ENCODE data around the gene TSGA10IP. TPM values are rescaled to one million over a fixed set of nuclear protein-coding genes. Genes with fewer than 3 reads are reported as not detected.

Gene TSGA10IP
- total RNA-seq, 1 donor from 2014 or later: not detected

- H3K9me3 Mint-ChIP-seq (ENCODE audit: low read depth): no peaks in the 10 kb centered on the region
- H3K36me3 Mint-ChIP-seq (ENCODE audit: insufficient read depth): peaks cover 16% of the 10 kb centered on the region
Measured at GRCh38 chr11:65973439-65974110, 28.3 kb downstream of the TSGA10IP start.

DNA sequence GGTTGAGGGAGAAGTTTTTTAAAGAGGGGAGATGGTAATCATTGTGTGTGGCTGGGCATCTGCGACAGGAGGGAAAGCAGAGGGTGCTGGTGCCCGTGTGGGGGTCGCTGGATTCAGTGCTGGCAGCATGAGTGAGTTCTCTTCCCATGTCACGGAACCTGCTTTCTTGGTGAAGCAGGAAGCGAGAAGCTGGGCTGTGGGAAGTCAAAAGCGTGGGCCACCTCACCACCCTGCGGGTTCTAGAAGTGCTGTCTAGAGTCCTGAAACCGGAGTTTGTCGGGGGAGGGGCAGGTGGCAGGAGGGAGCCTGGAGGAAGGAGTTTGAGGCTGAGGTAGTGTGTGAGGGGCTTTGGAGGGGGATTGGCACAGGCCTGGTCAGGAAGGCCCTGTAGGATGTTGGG lies 30.5 kb downstream of the TSGA10IP start:
- no peaks in the 10 kb centered on the region for H3K4me1 Mint-ChIP-seq (ENCODE audit: low read depth)
- no peaks in the 10 kb centered on the region for H3K27me3 Mint-ChIP-seq
- no peaks in the 10 kb centered on the region for H3K9me3 Mint-ChIP-seq (ENCODE audit: low read depth)
- DNase-seq (ENCODE audit: low spot score, unreplicated experiment): no peak
- H3K27ac Mint-ChIP-seq: no peak overlapping the region
- no peak overlapping the region for H3K4me3 Mint-ChIP-seq (ENCODE audit: low read depth)
- H3K36me3 Mint-ChIP-seq (ENCODE audit: insufficient read depth): peaks cover 15% of the 10 kb centered on the region
- TF ChIP-seq, protein P1, sequence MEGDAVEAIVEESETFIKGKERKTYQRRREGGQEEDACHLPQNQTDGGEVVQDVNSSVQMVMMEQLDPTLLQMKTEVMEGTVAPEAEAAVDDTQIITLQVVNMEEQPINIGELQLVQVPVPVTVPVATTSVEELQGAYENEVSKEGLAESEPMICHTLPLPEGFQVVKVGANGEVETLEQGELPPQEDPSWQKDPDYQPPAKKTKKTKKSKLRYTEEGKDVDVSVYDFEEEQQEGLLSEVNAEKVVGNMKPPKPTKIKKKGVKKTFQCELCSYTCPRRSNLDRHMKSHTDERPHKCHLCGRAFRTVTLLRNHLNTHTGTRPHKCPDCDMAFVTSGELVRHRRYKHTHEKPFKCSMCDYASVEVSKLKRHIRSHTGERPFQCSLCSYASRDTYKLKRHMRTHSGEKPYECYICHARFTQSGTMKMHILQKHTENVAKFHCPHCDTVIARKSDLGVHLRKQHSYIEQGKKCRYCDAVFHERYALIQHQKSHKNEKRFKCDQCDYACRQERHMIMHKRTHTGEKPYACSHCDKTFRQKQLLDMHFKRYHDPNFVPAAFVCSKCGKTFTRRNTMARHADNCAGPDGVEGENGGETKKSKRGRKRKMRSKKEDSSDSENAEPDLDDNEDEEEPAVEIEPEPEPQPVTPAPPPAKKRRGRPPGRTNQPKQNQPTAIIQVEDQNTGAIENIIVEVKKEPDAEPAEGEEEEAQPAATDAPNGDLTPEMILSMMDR (IDR thresholded peaks at IDR 0.05; ENCODE audit: unreplicated experiment): no peak

More at GRCh38 chr11:65973439-65974110, 28.3 kb downstream of the TSGA10IP start:
- TF ChIP-seq, protein P1 (IDR thresholded peaks at IDR 0.05; ENCODE audit: unreplicated experiment): no peak
- DNase-seq (ENCODE audit: low spot score, unreplicated experiment): no peak
- Mint-ChIP-seq H3K27me3 (no peaks in the 10 kb centered on the region), H3K4me1 (ENCODE audit: low read depth) (no peaks in the 10 kb centered on the region), H3K27ac (no peak overlapping the region), H3K4me3 (ENCODE audit: low read depth) (no peak overlapping the region)

DNA sequence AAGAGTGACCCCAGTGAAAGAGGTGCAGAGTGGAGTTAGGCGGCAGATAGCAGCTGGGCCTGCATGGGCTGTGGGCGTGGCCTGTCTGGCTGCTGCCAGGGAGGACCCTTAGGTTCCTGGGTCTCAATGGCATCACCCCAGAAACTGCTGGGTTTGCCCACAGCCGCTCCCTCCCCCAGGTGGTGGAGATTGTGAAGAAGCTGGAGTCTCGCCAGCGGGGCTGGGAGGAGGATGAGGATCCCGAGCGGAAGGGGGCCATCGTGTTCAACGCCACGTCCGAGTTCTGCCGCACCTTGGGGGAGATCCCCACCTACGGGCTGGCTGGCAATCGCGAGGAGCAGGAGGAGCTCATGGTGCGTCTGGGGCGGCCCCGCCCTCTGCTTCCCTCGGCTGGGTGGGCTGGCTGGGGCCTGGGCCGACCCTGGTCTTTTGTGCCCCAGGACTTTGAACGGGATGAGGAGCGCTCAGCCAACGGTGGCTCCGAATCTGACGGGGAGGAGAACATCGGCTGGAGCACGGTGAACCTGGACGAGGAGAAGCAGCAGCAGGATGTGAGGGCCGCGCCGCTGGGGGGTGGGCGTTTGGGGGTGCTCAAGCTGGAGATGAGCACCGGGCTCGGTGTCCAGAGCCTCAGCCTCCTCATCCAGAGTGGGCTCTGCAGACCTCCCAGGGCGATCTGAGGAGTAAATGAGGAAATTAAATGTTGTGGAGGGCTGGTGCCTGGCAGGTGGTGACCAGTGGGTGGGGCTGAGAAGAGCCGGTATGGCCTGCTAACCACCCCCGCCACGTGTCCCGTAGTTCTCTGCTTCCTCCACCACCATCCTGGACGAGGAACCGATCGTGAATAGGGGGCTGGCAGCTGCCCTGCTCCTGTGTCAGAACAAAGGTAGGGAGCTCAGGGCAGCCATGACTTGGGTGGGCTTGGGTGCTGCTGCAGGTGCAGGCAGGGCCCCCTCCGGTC lies 31.2 kb downstream of the TSGA10IP start:
- TF ChIP-seq, protein P1 (IDR thresholded peaks at IDR 0.05; ENCODE audit: unreplicated experiment): no peak
- DNase-seq (ENCODE audit: low spot score, unreplicated experiment): no peak
- Mint-ChIP-seq H3K36me3 (ENCODE audit: insufficient read depth) (peaks cover 15% of the 10 kb centered on the region), H3K27me3 (no peaks in the 10 kb centered on the region), H3K27ac (no peak overlapping the region), H3K4me1 (ENCODE audit: low read depth) (no peaks in the 10 kb centered on the region), H3K4me3 (ENCODE audit: low read depth) (no peak overlapping the region), H3K9me3 (ENCODE audit: low read depth) (no peaks in the 10 kb centered on the region)

DNA sequence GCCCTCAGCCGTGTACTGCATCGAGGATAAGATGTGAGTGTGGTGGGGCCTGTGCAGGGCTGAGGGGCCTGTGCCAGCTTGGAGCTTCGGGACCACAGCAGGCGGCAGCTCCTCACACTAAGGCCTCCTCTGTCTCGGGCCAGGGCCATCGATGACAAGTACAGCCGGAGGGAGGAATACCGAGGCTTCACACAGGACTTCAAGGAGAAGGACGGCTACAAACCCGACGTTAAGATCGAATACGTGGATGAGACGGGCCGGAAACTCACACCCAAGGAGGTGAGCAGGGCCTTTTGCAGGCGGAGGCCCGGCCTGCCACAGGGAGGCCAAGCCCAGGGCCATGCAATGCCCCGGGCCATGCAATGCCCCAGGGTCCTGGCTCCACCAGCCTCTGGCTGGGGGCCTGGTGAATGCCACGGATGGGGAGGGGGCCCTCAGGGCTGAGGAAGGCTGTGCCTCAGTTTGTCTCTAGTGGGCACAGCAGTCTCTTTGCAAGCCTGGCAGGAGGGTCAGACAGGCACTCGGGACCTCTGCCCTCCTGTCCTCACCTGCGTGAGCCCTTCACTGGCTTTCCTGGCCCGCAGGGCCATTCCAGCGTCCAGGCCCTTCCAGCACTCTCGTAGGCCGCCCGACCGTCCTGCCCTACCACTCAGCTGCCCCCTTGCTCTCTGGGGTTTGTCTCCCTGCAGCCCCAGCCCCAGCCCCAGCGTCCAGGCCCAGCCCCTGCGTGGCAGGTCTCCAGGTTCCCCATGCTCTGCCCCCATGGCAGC lies 32.5 kb downstream of the TSGA10IP start:
- Mint-ChIP-seq H3K27ac (no peak overlapping the region), H3K9me3 (ENCODE audit: low read depth) (no peaks in the 10 kb centered on the region), H3K36me3 (ENCODE audit: insufficient read depth) (peaks cover 8% of the 10 kb centered on the region), H3K27me3 (no peaks in the 10 kb centered on the region), H3K4me3 (ENCODE audit: low read depth) (no peak overlapping the region), H3K4me1 (ENCODE audit: low read depth) (no peaks in the 10 kb centered on the region)
- no peak for DNase-seq (ENCODE audit: low spot score, unreplicated experiment)
- TF ChIP-seq, protein P1 (IDR thresholded peaks at IDR 0.05; ENCODE audit: unreplicated experiment): no peak
